HepG2 (cell line): ENCODE measurements around the gene LIPT1. TPM values are rescaled to one million over a fixed set of nuclear protein-coding genes. Genes with fewer than 3 reads are reported as not detected.

Source experiments
- EP300 ChIP-seq, 3 experiments: sonication (generic) in 1 of 3; formaldehyde crosslinking in 1 of 3; IDR thresholded peaks; 2 replicates each; pipeline versions ENCODE4 v1.5.1 to v1.6.1; 2011 to 2020; ENCODE audit warnings: low read depth in 2 of 3, low read length in 2 of 3, borderline replicate concordance in 1 of 3, improper control_type of control experiment in 1 of 3, mild to moderate bottlenecking in 1 of 3, missing genetic modification reagents in 1 of 3, moderate library complexity in 1 of 3
- HMGA1 ChIP-seq: sonication (generic); formaldehyde crosslinking; conservative IDR thresholded peaks from 2 replicates; pipeline ENCODE4 v1.4.0; 2020; ENCODE audit warnings: missing genetic modification reagents
- HNRNPH1 ChIP-seq: fragments of 200-400 bp; formaldehyde crosslinking; optimal IDR thresholded peaks from 2 replicates; pipeline ENCODE3; 2017; ENCODE audit warnings: mild to moderate bottlenecking, low read depth, low read length
- KAT8 ChIP-seq: IDR thresholded peaks from 2 replicates; pipeline ENCODE4 v1.6.1; 2016; ENCODE audit warnings: missing genetic modification reagents, missing compliant biosample characterization
- NFYB ChIP-seq: sonication (generic); formaldehyde crosslinking; IDR thresholded peaks from 2 replicates; pipeline ENCODE4 v1.4.0; 2020; ENCODE audit warnings: missing genetic modification reagents
- NR2C2 ChIP-seq: sonication (generic); formaldehyde crosslinking; IDR thresholded peaks from 2 replicates; pipeline ENCODE4 v1.4.0; 2020; ENCODE audit warnings: missing genetic modification reagents, mild to moderate bottlenecking, moderate library complexity, borderline replicate concordance
- POLR2AphosphoS5 ChIP-seq: IDR thresholded peaks from 2 replicates; pipeline ENCODE4 v1.6.1; 2012; ENCODE audit warnings: low read depth, low read length
- SMC3 ChIP-seq: IDR thresholded peaks from 2 replicates; pipeline ENCODE4 v1.6.1; 2011; ENCODE audit warnings: low read length, improper control_type of control experiment
- SOX13 ChIP-seq, 3 experiments: fragments of 450-650 bp in 1 of 3; sonication (generic) in 1 of 3; formaldehyde crosslinking in 1 of 3; IDR thresholded peaks in 2 of 3; conservative IDR thresholded peaks in 1 of 3; 2 replicates each; pipeline versions ENCODE4 v1.5.0 to v1.6.1; 2016 to 2020; ENCODE audit warnings: antibody characterized with exemption in 1 of 3, mild to moderate bottlenecking in 1 of 3, missing compliant biosample characterization in 1 of 3, missing genetic modification reagents in 1 of 3, moderate library complexity in 1 of 3
- THAP8 ChIP-seq: sonication (generic); formaldehyde crosslinking; IDR thresholded peaks from 2 replicates; pipeline ENCODE4 v1.5.1; 2020; ENCODE audit warnings: missing genetic modification reagents, mild to moderate bottlenecking, borderline replicate concordance
- ZNF331 ChIP-seq: sonication (generic); formaldehyde crosslinking; IDR thresholded peaks from 2 replicates; pipeline ENCODE4 v1.4.0; 2020; ENCODE audit warnings: missing genetic modification reagents
- ZNF563 ChIP-seq: sonication (generic); formaldehyde crosslinking; IDR thresholded peaks from 2 replicates; pipeline ENCODE4 v1.8.0; 2022; ENCODE audit warnings: mild to moderate bottlenecking, moderate library complexity, missing genetic modification reagents
- ZNF770 ChIP-seq: sonication (generic); formaldehyde crosslinking; IDR thresholded peaks from 2 replicates; pipeline ENCODE4 v1.5.0; 2020; ENCODE audit warnings: mild to moderate bottlenecking, missing genetic modification reagents
- polyA plus RNA-seq, 8 experiments: library from polyadenylated mRNA; depleted of rRNA in 3 of 8; stranded (reverse) in 7 of 8; unstranded in 1 of 8; fragments of >200 nt; fragmentation: Illumina TruSeq in 4 of 8; extraction: Trizol in 4 of 8; gene quantifications; 2 replicates each; pipeline versions ENCODE4 v1.2.1 to v1.2.3, GENCODE V29; 2011 to 2016; ENCODE audit warnings: low read depth in 4 of 8, missing spikeins in 1 of 8, mixed read lengths in 1 of 8; ENCODE audit not compliant: insufficient read depth in 1 of 8
- total RNA-seq, 5 experiments: library from RNA; depleted of rRNA; stranded (reverse); fragments of >200 nt; fragmentation: Illumina TruSeq; extraction: Trizol; gene quantifications; 2 replicates each; pipeline ENCODE4 v1.2.3, GENCODE V29; 2016; ENCODE audit warnings: low read depth in 1 of 5
- TF ChIP-seq, protein P1 (sequence below), 2 experiments: sonication (generic) in 1 of 2; formaldehyde crosslinking in 1 of 2; IDR thresholded peaks; 2 replicates each; pipeline versions ENCODE4 v1.4.0 to v1.6.1; 2016 to 2020; ENCODE audit warnings: borderline replicate concordance in 1 of 2, low read depth in 1 of 2, mild to moderate bottlenecking in 1 of 2, missing genetic modification reagents in 1 of 2
- TF ChIP-seq, protein P2 (sequence below): sonication (generic); formaldehyde crosslinking; IDR thresholded peaks from 2 replicates; pipeline ENCODE4 v1.4.0; 2020; ENCODE audit warnings: missing genetic modification reagents, borderline replicate concordance

LIPT1 gene
- total and polyA plus RNA-seq, 2 of the 13 experiments (the other 11 are each of a cell fraction or from before 2014, with no cell fraction given), result 8.0 to 9.6 TPM

DNA sequence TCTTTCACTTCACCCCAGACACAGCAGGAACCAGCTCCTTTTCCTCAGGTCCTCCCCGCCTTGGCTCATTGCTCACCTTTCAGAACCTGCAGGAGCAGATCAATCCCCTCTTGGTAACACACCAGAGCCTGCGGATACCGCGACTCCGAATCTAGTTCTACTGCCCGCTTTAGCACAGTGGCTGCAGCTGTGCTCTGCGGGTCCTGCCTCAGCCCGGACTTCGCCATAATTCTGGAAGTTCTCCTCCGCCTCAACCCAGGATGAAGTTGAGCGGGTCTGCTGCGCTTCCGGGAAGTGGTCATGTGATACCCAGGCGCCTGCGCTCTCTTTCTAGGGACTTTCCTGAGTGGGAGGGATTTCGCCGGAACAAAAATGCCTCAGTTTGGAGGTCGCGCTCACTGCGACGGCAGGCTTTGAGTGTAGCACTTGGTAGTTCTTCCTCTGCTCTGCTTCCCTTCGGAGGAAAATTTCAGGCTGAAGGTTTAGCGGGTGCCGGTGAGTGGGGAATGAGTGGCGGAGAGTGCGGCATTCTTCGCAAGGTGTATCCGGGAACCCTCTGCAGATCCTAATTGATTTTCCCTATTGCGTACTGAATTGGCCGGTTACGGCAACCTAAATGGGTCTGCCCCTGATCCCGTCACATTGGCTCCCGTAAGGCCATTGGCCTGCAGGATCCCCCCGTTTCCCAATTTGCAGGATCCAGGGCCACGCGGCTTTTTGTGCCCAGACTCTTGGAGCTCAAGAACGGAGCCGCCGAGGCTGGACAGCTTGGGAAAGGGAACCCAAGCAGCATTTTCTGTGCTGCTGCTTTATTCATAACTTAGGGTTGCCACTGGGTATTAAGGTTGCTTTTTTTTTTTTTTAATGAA lies 26.2 kb downstream of the LIPT1 start, which contains the start of the genes MITD1 and MRPL30 (continued):
- TF ChIP-seq EP300 (IDR thresholded peaks at IDR 0.05; ENCODE audit: low read depth in 2 of 2, low read length in 2 of 2), result peak; percentile 47 to 72
- peak; percentile 42; the same call in 1 of the 2 replicates for TF ChIP-seq EP300 (CRISPR knock-in tag; IDR thresholded peaks at IDR 0.05; ENCODE audit: borderline replicate concordance)
- TF ChIP-seq, protein P1, sequence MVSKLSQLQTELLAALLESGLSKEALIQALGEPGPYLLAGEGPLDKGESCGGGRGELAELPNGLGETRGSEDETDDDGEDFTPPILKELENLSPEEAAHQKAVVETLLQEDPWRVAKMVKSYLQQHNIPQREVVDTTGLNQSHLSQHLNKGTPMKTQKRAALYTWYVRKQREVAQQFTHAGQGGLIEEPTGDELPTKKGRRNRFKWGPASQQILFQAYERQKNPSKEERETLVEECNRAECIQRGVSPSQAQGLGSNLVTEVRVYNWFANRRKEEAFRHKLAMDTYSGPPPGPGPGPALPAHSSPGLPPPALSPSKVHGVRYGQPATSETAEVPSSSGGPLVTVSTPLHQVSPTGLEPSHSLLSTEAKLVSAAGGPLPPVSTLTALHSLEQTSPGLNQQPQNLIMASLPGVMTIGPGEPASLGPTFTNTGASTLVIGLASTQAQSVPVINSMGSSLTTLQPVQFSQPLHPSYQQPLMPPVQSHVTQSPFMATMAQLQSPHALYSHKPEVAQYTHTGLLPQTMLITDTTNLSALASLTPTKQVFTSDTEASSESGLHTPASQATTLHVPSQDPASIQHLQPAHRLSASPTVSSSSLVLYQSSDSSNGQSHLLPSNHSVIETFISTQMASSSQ (IDR thresholded peaks at IDR 0.05; ENCODE audit: low read depth), result peak; percentile 70; the same call in 1 of the 2 replicates
- TF ChIP-seq, protein P1 (CRISPR knock-in tag; IDR thresholded peaks at IDR 0.05; ENCODE audit: borderline replicate concordance), result peak; percentile 82
- TF ChIP-seq SOX13 (IDR thresholded peaks at IDR 0.05), result peak; percentile 60; the same call in 1 of the 2 replicates
- peak in 1 of 2 experiments; percentile 72; a peak in 2 of 4 replicates for TF ChIP-seq SOX13 (CRISPR knock-in tag; conservative IDR thresholded peaks at IDR 0.05 in 1 of 2, IDR thresholded peaks at IDR 0.05 in 1 of 2)
- peak; percentile 100 for TF ChIP-seq KAT8 (CRISPR knock-in tag)
- TF ChIP-seq ZNF563 (CRISPR knock-in tag), result peak; percentile 83
- TF ChIP-seq, protein P2, sequence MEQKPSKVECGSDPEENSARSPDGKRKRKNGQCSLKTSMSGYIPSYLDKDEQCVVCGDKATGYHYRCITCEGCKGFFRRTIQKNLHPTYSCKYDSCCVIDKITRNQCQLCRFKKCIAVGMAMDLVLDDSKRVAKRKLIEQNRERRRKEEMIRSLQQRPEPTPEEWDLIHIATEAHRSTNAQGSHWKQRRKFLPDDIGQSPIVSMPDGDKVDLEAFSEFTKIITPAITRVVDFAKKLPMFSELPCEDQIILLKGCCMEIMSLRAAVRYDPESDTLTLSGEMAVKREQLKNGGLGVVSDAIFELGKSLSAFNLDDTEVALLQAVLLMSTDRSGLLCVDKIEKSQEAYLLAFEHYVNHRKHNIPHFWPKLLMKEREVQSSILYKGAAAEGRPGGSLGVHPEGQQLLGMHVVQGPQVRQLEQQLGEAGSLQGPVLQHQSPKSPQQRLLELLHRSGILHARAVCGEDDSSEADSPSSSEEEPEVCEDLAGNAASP, result peak; percentile 80
- no peak; the same call in 1 of the 2 replicates for TF ChIP-seq THAP8 (CRISPR knock-in tag)
- TF ChIP-seq NR2C2 (CRISPR knock-in tag), result peak; percentile 98
- TF ChIP-seq HNRNPH1, result no peak
- peak; percentile 90 for TF ChIP-seq ZNF331
- TF ChIP-seq ZNF770 (CRISPR knock-in tag), result peak; percentile 60
- peak; percentile 41 for TF ChIP-seq SMC3
- TF ChIP-seq NFYB (CRISPR knock-in tag), result peak; percentile 60
- TF ChIP-seq HMGA1 (CRISPR knock-in tag), result no peak
- TF ChIP-seq POLR2AphosphoS5, result peak; percentile 97
